Activated CD4-positive, alpha-beta memory T cell treated with anti-CD3 and anti-CD28 coated beads, Interleukin-2, amount 10 ng/mL, durations not matched to agents 7 days and 5 days (primary cell): ENCODE data around the gene ARX. TPM values are rescaled to one million over a fixed set of nuclear protein-coding genes. Genes with fewer than 3 reads are reported as not detected.

Experiments
- CTCF ChIA-PET: fragments of 350-600 bp; sonication (Branson Sonifier 250); formaldehyde crosslinking; loops from one replicate; lab custom pipeline; 2021; ENCODE audit warnings: antibody characterized with exemption, inconsistent platforms; lab: Charles Lee
- POLR2A ChIA-PET: fragments of 350-600 bp; sonication (Branson Sonifier 250); formaldehyde crosslinking; loops from one replicate; lab custom pipeline; 2021; ENCODE audit warnings: antibody characterized with exemption; lab: Charles Lee
- DNase-seq: peaks from one replicate; pipeline ENCODE4 v3.0.0-alpha.2; 2020
- H3K27ac Mint-ChIP-seq: one replicate; pipeline ENCODE4 v1.8.0; 2021; ENCODE audit warnings: mild to moderate bottlenecking, mixed read lengths
- H3K27me3 Mint-ChIP-seq: one replicate; pipeline ENCODE4 v1.8.0; 2021; ENCODE audit warnings: mixed read lengths
- H3K36me3 Mint-ChIP-seq: one replicate; pipeline ENCODE4 v1.8.0; 2021; ENCODE audit warnings: low read depth, mixed read lengths
- H3K4me1 Mint-ChIP-seq: one replicate; pipeline ENCODE4 v1.8.0; 2021; ENCODE audit warnings: mixed read lengths
- H3K4me3 Mint-ChIP-seq: one replicate; pipeline ENCODE4 v1.8.0; 2021; ENCODE audit warnings: mild to moderate bottlenecking, mixed read lengths
- H3K9me3 Mint-ChIP-seq: one replicate; pipeline ENCODE4 v1.8.0; 2021; ENCODE audit warnings: mixed read lengths
- total RNA-seq, 2 experiments: library from RNA; stranded (reverse); gene quantifications; one replicate each; pipeline ENCODE4 v1.2.3, GENCODE V29; 2021

ARX gene
- total RNA-seq, 2 experiments from 2014 or later = not detected

- H3K27ac Mint-ChIP-seq = no peak overlapping the region
- peaks cover 46% of the 10 kb centered on the region for H3K27me3 Mint-ChIP-seq
- no peaks in the 10 kb centered on the region for H3K9me3 Mint-ChIP-seq
- H3K4me1 Mint-ChIP-seq = peaks cover 16% of the 10 kb centered on the region
- DNase-seq = no peak
- H3K4me3 Mint-ChIP-seq = no peak overlapping the region
- no peaks in the 10 kb centered on the region for H3K36me3 Mint-ChIP-seq
- ChIA-PET CTCF (no interaction called here), POLR2A (no interaction called here)
Observed at GRCh38 chrX:25023908-25024307, 8.1 kb upstream of the ARX start.

GRCh38 chrX:25022499-25023325 lies 6.9 kb upstream of the ARX start:
- ChIA-PET CTCF (interaction anchor here (0.7 to 1.6 kb wide), 5 partner anchors 10 to 632 kb away, joined by 3 to 8 read pairs (median 4); no protein-coding TSS in a partner anchor), POLR2A (interaction anchor here (0.6 kb wide), 1 partner anchor 10 kb away, joined by 3 read pairs; no protein-coding TSS in a partner anchor)
- no peak overlapping the region for H3K4me3 Mint-ChIP-seq
- DNase-seq = no peak
- H3K27me3 Mint-ChIP-seq = peaks cover 51% of the 10 kb centered on the region
- H3K9me3 Mint-ChIP-seq = no peaks in the 10 kb centered on the region
- no peak overlapping the region for H3K27ac Mint-ChIP-seq
- peaks cover 17% of the 10 kb centered on the region for H3K4me1 Mint-ChIP-seq
- no peaks in the 10 kb centered on the region for H3K36me3 Mint-ChIP-seq

- no peak overlapping the region for H3K4me3 Mint-ChIP-seq
- H3K4me1 Mint-ChIP-seq = peaks cover 24% of the 10 kb centered on the region
- peak; percentile 38 for DNase-seq
- ChIA-PET POLR2A (no interaction called here), CTCF (interaction anchor here (0.6 to 1.7 kb wide), 8 partner anchors 11 to 268 kb away, joined by 3 to 8 read pairs (median 3); no protein-coding TSS in a partner anchor)
- H3K27me3 Mint-ChIP-seq = peaks cover 68% of the 10 kb centered on the region
- H3K36me3 Mint-ChIP-seq = no peaks in the 10 kb centered on the region
- H3K9me3 Mint-ChIP-seq = no peaks in the 10 kb centered on the region
- no peak overlapping the region for H3K27ac Mint-ChIP-seq
Observed at GRCh38 chrX:25020905-25021449, 5.2 kb upstream of the ARX start.

- POLR2A ChIA-PET = no interaction called here
- no peak overlapping the region for H3K27ac Mint-ChIP-seq
- CTCF ChIA-PET = interaction anchor here (0.7 to 1.7 kb wide), 4 partner anchors 10 to 268 kb away, joined by 3 to 6 read pairs (median 3); no protein-coding TSS in a partner anchor
- peaks cover 70% of the 10 kb centered on the region for H3K27me3 Mint-ChIP-seq
- no peaks in the 10 kb centered on the region for H3K9me3 Mint-ChIP-seq
- H3K4me3 Mint-ChIP-seq = no peak overlapping the region
- no peak for DNase-seq
- H3K36me3 Mint-ChIP-seq = no peaks in the 10 kb centered on the region
- peaks cover 25% of the 10 kb centered on the region for H3K4me1 Mint-ChIP-seq
Observed at GRCh38 chrX:25020391-25020904, 4.7 kb upstream of the ARX start.

GRCh38 chrX:25019707-25020390 lies 4.1 kb upstream of the ARX start:
- no peak overlapping the region for H3K4me3 Mint-ChIP-seq
- H3K4me1 Mint-ChIP-seq = peaks cover 27% of the 10 kb centered on the region
- DNase-seq = no peak
- no peaks in the 10 kb centered on the region for H3K9me3 Mint-ChIP-seq
- CTCF ChIA-PET = interaction anchor here (0.7 to 1.7 kb wide), 3 partner anchors 10 to 267 kb away, joined by 3 to 6 read pairs (median 3); no protein-coding TSS in a partner anchor
- POLR2A ChIA-PET = no interaction called here
- peaks cover 75% of the 10 kb centered on the region for H3K27me3 Mint-ChIP-seq
- no peaks in the 10 kb centered on the region for H3K36me3 Mint-ChIP-seq
- H3K27ac Mint-ChIP-seq = no peak overlapping the region

- Mint-ChIP-seq H3K9me3 (no peaks in the 10 kb centered on the region), H3K4me1 (peaks cover 32% of the 10 kb centered on the region), H3K27me3 (peaks cover 73% of the 10 kb centered on the region), H3K36me3 (no peaks in the 10 kb centered on the region), H3K4me3 (no peak overlapping the region), H3K27ac (no peak overlapping the region)
- no peak for DNase-seq
- POLR2A ChIA-PET = no interaction called here
- CTCF ChIA-PET = no interaction called here
Observed at GRCh38 chrX:25018682-25019081, 2.9 kb upstream of the ARX start.

- peaks cover 33% of the 10 kb centered on the region for H3K4me1 Mint-ChIP-seq
- no peaks in the 10 kb centered on the region for H3K9me3 Mint-ChIP-seq
- no peak overlapping the region for H3K4me3 Mint-ChIP-seq
- ChIA-PET CTCF (no interaction called here), POLR2A (no interaction called here)
- no peaks in the 10 kb centered on the region for H3K36me3 Mint-ChIP-seq
- no peak for DNase-seq
- H3K27me3 Mint-ChIP-seq = peaks cover 69% of the 10 kb centered on the region
- H3K27ac Mint-ChIP-seq = no peak overlapping the region
Observed at GRCh38 chrX:25017667-25018247, 2.0 kb upstream of the ARX start.

GRCh38 chrX:25016938-25017598 lies 1.3 kb upstream of the ARX start:
- Mint-ChIP-seq H3K4me3 (no peak overlapping the region), H3K9me3 (no peaks in the 10 kb centered on the region), H3K36me3 (no peaks in the 10 kb centered on the region), H3K27ac (no peak overlapping the region), H3K4me1 (peaks cover 31% of the 10 kb centered on the region), H3K27me3 (peaks cover 64% of the 10 kb centered on the region)
- POLR2A ChIA-PET = no interaction called here
- no peak for DNase-seq
- CTCF ChIA-PET = no interaction called here

- Mint-ChIP-seq H3K4me1 (peaks cover 23% of the 10 kb centered on the region), H3K36me3 (no peaks in the 10 kb centered on the region), H3K27me3 (peaks cover 61% of the 10 kb centered on the region), H3K27ac (no peak overlapping the region), H3K4me3 (no peak overlapping the region), H3K9me3 (no peaks in the 10 kb centered on the region)
- CTCF ChIA-PET = no interaction called here
- no peak for DNase-seq
- POLR2A ChIA-PET = no interaction called here
Observed at GRCh38 chrX:25016361-25016671, 551 bp upstream of the ARX start.

- Mint-ChIP-seq H3K4me1 (peaks cover 20% of the 10 kb centered on the region), H3K27ac (no peak overlapping the region), H3K27me3 (peaks cover 67% of the 10 kb centered on the region), H3K4me3 (no peak overlapping the region), H3K9me3 (no peaks in the 10 kb centered on the region), H3K36me3 (no peaks in the 10 kb centered on the region)
- CTCF ChIA-PET = interaction anchor here (1.6 kb wide), 1 partner anchor 130 kb away, joined by 3 read pairs; no protein-coding TSS in a partner anchor
- POLR2A ChIA-PET = no interaction called here
- no peak for DNase-seq
Observed at GRCh38 chrX:25014366-25014838, 1.4 kb downstream of the ARX start.

- H3K4me1 Mint-ChIP-seq = peaks cover 18% of the 10 kb centered on the region
- CTCF ChIA-PET = no interaction called here
- no peak overlapping the region for H3K27ac Mint-ChIP-seq
- H3K4me3 Mint-ChIP-seq = no peak overlapping the region
- H3K36me3 Mint-ChIP-seq = no peaks in the 10 kb centered on the region
- no peaks in the 10 kb centered on the region for H3K9me3 Mint-ChIP-seq
- peaks cover 69% of the 10 kb centered on the region for H3K27me3 Mint-ChIP-seq
- POLR2A ChIA-PET = no interaction called here
- no peak for DNase-seq
Observed at GRCh38 chrX:25013632-25014365, 2.0 kb downstream of the ARX start.
